NCI-H345 (cell line): ENCODE measurements around the gene CSNK2A2.

Experiments
- DNase-seq: peaks from one replicate; lab custom pipeline; 2025; lab: John Stamatoyannopoulos, UW

The CSNK2A2 gene

DNA sequence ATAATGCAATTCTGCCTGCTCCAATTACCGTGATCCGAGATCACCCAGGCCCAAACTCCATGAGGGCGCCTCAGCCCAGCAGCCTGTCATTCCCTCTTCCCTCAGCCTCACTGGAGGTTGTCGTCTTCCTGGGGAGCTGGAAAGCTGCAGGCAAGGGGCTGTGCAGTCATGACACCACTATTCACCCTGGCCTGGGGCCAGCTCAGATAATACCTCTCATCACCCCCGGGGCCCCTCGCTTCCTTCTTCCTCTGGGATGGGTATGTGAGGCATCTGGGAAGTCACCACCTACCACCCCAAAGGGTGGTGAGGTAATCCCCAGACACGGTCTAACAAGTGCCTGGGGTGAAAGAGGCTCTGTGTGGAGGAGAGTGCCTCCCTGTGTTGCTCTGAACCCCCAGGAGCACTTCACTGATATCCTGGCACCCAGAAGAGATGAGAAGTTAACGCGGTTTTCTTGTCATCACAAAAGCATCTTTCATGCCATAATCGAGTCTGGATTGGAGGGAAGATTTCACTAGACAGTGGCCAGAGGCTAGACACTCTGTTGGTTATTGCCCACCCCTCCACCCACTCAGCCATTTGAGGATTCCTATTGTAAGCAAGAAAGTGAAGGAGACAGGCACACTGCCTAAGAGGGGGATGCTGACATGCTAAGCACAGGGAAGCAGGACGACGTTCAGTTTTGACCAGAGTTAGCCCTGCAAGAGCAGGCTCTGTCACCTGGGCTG lies 87.2 kb downstream of the CSNK2A2 start:
- DNase-seq = no peak

DNA sequence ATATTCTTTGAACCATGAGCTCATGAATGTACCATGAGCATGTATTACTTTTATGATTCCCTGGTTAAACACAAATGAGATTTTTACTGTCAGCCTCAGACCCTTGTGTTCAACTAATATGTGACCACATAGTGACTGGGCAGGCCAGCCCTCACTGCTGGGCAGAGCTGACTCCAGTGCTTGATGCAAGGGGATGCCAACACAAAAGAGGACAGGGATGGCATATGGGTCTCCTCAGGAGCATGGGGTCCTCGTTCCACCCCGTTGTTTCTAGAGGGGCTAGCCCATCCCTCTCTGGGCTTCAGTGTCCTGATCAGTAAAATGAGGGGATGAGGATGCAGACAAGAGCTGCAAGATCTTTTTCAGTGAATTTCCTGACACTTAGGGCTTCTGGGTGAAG lies 88.0 kb downstream of the CSNK2A2 start:
- no peak for DNase-seq

GRCh38 chr16:58109330-58109729 lies 88.6 kb downstream of the CSNK2A2 start:
- DNase-seq = no peak
